ENCODE measurements around the gene PDF.
A peak's percentile ranks its signal among the peaks of the same experiment; 100 is the strongest.

Gene PDF

GRCh38 chr16:69339289-69340094, 9.1 kb upstream of the PDF start, which contains the start of the genes COG8 and NIP7:
TSS of gene COG8 (minus strand) at chr16:69339564. CDS start at chr16:69339552, 12 bp downstream.
TSS of gene NIP7 (plus strand) at chr16:69339772. CDS start at chr16:69339830, 58 bp downstream.
- DNase-seq (ENCODE audit: low spot score) = peak; percentile 97

- no peak for DNase-seq (ENCODE audit: low spot score)
Measured at GRCh38 chr16:69338557-69339288, 8.3 kb upstream of the PDF start.

GRCh38 chr16:69334696-69335095, 4.3 kb upstream of the PDF start:
- DNase-seq (ENCODE audit: low spot score) = no peak

GRCh38 chr16:69329369-69330285, 761 bp downstream of the PDF start:
- DNase-seq (ENCODE audit: low spot score) = no peak

- no peak for DNase-seq (ENCODE audit: low spot score)
Measured at GRCh38 chr16:69328854-69329316, 1.5 kb downstream of the PDF start.

GRCh38 chr16:69327585-69328310, 2.6 kb downstream of the PDF start:
- no peak for DNase-seq (ENCODE audit: low spot score)

GRCh38 chr16:69326172-69326873, 4.1 kb downstream of the PDF start:
- DNase-seq (ENCODE audit: low spot score) = no peak

GRCh38 chr16:69325784-69326171, 4.6 kb downstream of the PDF start:
- no peak for DNase-seq (ENCODE audit: low spot score)

- DNase-seq (ENCODE audit: low spot score) = no peak
Measured at GRCh38 chr16:69324585-69325253, 5.7 kb downstream of the PDF start.

- DNase-seq (ENCODE audit: low spot score) = no peak
Measured at GRCh38 chr16:69324013-69324531, 6.3 kb downstream of the PDF start.

- no peak for DNase-seq (ENCODE audit: low spot score)
Measured at GRCh38 chr16:69323415-69323814, 7.0 kb downstream of the PDF start.

- no peak for DNase-seq (ENCODE audit: low spot score)
Measured at GRCh38 chr16:69322343-69322742, 8.0 kb downstream of the PDF start.

GRCh38 chr16:69321080-69321479, 9.3 kb downstream of the PDF start:
- no peak for DNase-seq (ENCODE audit: low spot score)

GRCh38 chr16:69320740-69321073, 9.7 kb downstream of the PDF start:
- no peak for DNase-seq (ENCODE audit: low spot score)

GRCh38 chr16:69319826-69320739, 10.3 kb downstream of the PDF start:
- DNase-seq (ENCODE audit: low spot score) = no peak

- DNase-seq (ENCODE audit: low spot score) = no peak
Measured at GRCh38 chr16:69319381-69319780, 11.0 kb downstream of the PDF start.

- DNase-seq (ENCODE audit: low spot score) = no peak
Measured at GRCh38 chr16:69318911-69319289, 11.5 kb downstream of the PDF start.

- no peak for DNase-seq (ENCODE audit: low spot score)
Measured at GRCh38 chr16:69318177-69318910, 12.0 kb downstream of the PDF start.

Data from NAMALWA (cell line).